Colonic mucosa (tissue), 4 donors: ENCODE data around the gene TRAK2. TPM values are rescaled to one million over a fixed set of nuclear protein-coding genes. Genes with fewer than 3 reads are reported as not detected.
"Not testable (repeated sequence)": the region's sequence is repeated elsewhere in the genome, so short reads cannot be mapped to it uniquely, and the experiment has no call there.

ENCODE experiments used
- DNase-seq: peaks from one replicate; pipeline ENCODE4 v3.0.0-alpha.2; 2020
- H3K27ac ChIP-seq: fragments of 200-600 bp; one replicate; pipeline ENCODE4 v1.8.0; 2021
- H3K27me3 ChIP-seq: fragments of 200-600 bp; one replicate; pipeline ENCODE4 v1.8.0; 2021
- H3K36me3 ChIP-seq: fragments of 200-600 bp; one replicate; pipeline ENCODE4 v1.8.0; 2021
- H3K4me1 ChIP-seq: fragments of 200-600 bp; one replicate; pipeline ENCODE4 v1.8.0; 2021; ENCODE audit warnings: mild to moderate bottlenecking
- H3K4me3 ChIP-seq: fragments of 200-600 bp; one replicate; pipeline ENCODE4 v1.8.0; 2021
- H3K9ac ChIP-seq, 2 donors: one replicate each; pipeline ENCODE4 v1.7.0; 2013; ENCODE audit warnings: control low read depth in 2 of 2, low read depth in 2 of 2, low read length in 2 of 2
- H3K9me3 ChIP-seq: fragments of 200-600 bp; one replicate; pipeline ENCODE4 v1.8.0; 2021
- CTCF ChIP-seq: fragments of 200-600 bp; IDR thresholded peaks from one replicate; pipeline ENCODE4 v1.8.0; 2022; ENCODE audit warnings: antibody characterized with exemption, mild to moderate bottlenecking
- intact Hi-C: fragments of 100-400 bp; cut with DNase I; formaldehyde crosslinking; loops from one replicate; pipeline ENCODE4 v1.14.1; 2022
- total RNA-seq, 2 donors: library from RNA; stranded (reverse); fragmentation: NEBNext Ultra II Directional in 1 of 2; extraction: Animal tissue kit (Norgen Biotek cat#: 25700) in 1 of 2; gene quantifications; one replicate each; pipeline ENCODE4 v1.2.1, GENCODE V29; 2021
- donor health status: healthy.
- donor health status: DM: no; HTN: no; CAD: no.
- donor health status: DM: no; HTN: no; CAD: no.

Gene TRAK2, protein sequence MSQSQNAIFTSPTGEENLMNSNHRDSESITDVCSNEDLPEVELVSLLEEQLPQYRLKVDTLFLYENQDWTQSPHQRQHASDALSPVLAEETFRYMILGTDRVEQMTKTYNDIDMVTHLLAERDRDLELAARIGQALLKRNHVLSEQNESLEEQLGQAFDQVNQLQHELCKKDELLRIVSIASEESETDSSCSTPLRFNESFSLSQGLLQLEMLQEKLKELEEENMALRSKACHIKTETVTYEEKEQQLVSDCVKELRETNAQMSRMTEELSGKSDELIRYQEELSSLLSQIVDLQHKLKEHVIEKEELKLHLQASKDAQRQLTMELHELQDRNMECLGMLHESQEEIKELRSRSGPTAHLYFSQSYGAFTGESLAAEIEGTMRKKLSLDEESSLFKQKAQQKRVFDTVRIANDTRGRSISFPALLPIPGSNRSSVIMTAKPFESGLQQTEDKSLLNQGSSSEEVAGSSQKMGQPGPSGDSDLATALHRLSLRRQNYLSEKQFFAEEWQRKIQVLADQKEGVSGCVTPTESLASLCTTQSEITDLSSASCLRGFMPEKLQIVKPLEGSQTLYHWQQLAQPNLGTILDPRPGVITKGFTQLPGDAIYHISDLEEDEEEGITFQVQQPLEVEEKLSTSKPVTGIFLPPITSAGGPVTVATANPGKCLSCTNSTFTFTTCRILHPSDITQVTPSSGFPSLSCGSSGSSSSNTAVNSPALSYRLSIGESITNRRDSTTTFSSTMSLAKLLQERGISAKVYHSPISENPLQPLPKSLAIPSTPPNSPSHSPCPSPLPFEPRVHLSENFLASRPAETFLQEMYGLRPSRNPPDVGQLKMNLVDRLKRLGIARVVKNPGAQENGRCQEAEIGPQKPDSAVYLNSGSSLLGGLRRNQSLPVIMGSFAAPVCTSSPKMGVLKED
- 10 to 100 TPM; 40.0 to 50.3 TPM for total RNA-seq

- peaks cover 23% of the 10 kb centered on the region for H3K4me1 ChIP-seq
These were observed at the start of gene TRAK2, which contains the start of gene STRADB for GRCh38 chr2:201451292-201452057. Gene TRAK2 (minus strand): TSS chr2:201451458. CDS start chr2:201420507, 30,951 bp downstream. Gene STRADB (plus strand): TSS chr2:201451740. CDS start chr2:201454841, 3,101 bp downstream.

DNA sequence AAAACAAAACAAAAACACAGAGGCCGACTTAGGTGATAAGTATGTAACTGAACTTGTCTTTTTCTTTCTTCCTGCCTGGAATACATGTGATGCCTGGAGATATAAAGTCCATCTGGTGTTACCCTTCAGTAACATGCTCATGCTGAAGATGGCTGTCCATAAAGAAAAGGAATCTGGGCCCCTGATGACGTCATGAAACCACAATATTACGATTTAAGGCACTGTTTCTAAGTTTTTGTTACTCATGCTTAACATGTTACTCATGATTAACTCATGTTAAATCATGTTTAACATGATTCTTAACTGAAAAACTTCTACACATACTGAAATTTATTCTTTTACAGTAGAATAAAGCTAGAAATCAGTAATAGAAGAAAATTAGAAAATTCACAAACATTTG lies 49.3 kb upstream of the TRAK2 start:
- no peak overlapping the region for H3K27ac ChIP-seq
- no peak for TF ChIP-seq CTCF
- no peak for DNase-seq
- no peaks in the 10 kb centered on the region for H3K36me3 ChIP-seq
- no peaks in the 10 kb centered on the region for H3K27me3 ChIP-seq
- no peaks in the 10 kb centered on the region for H3K9me3 ChIP-seq
- no peaks in the 10 kb centered on the region for H3K4me1 ChIP-seq
- intact Hi-C loops = no loop called here
- H3K9ac ChIP-seq = no peak overlapping the region
- H3K4me3 ChIP-seq = no peak overlapping the region

More at GRCh38 chr2:201451292-201452057, at the start of gene TRAK2, which contains the start of gene STRADB:
- Histone ChIP-seq H3K4me3 (peak within 1 kb of the TSS; percentile 75), H3K36me3 (no peaks in the 10 kb centered on the region), H3K9me3 (no peaks in the 10 kb centered on the region), H3K9ac (peak within 1 kb of the TSS; percentile 97 to 98), H3K27ac (peak within 1 kb of the TSS; percentile 87), H3K27me3 (no peaks in the 10 kb centered on the region)
- intact Hi-C loops = no loop called here
- peak; percentile 22 for TF ChIP-seq CTCF
- DNase-seq = peak; percentile 96

DNA sequence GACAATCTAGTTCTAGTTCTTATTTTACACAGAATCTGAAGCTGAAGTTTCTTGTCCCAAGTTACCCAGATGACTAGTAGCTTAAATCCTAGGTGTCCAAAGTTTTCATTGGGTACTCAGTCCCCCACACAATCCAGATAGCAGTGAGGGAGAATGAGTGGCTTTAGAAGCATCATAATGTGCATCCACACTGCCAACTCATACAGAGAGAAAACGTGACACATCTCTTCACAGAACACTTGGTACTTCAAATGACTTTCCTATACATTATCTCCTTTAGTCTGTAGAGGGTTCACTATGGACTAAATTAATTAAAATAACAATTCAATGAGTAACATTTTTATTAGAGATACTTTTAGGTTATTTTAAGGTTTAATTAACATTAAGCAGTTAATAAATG lies 45.5 kb upstream of the TRAK2 start:
- H3K27me3 ChIP-seq = no peaks in the 10 kb centered on the region
- no peaks in the 10 kb centered on the region for H3K36me3 ChIP-seq
- H3K9ac ChIP-seq = no peak overlapping the region
- TF ChIP-seq CTCF = no peak
- no peak for DNase-seq
- H3K9me3 ChIP-seq = no peaks in the 10 kb centered on the region
- no peaks in the 10 kb centered on the region for H3K4me1 ChIP-seq
- no peak overlapping the region for H3K4me3 ChIP-seq
- intact Hi-C loops = no loop called here
- H3K27ac ChIP-seq = no peak overlapping the region

DNA sequence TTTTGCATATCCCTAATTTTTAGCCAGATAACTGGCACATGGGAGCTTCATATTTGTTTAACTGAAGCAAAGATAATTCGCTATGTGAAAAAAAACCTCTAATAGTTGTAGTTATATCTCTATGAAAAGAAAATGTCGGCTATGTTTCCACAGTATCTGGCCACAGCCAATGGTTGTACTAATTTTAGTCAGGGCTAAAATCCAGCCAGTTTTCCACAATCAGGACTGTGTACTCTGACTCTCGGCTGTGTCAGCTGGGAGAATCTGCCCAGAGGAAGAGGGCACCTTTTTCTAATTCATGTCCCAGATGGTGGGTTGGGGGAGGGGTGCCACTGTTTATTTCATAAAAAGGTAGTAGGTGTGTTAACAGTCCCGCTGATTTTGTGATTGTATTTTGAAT lies 39.0 kb upstream of the TRAK2 start:
- intact Hi-C loops = no loop called here
- no peak for TF ChIP-seq CTCF
- Histone ChIP-seq H3K9me3 (no peaks in the 10 kb centered on the region), H3K36me3 (no peaks in the 10 kb centered on the region), H3K9ac (no peak overlapping the region), H3K4me1 (no peaks in the 10 kb centered on the region), H3K27me3 (no peaks in the 10 kb centered on the region), H3K4me3 (no peak overlapping the region), H3K27ac (no peak overlapping the region)
- no peak for DNase-seq

GRCh38 chr2:201484805-201485204 lies 33.5 kb upstream of the TRAK2 start:
- no peaks in the 10 kb centered on the region for H3K9me3 ChIP-seq
- H3K27me3 ChIP-seq = no peaks in the 10 kb centered on the region
- H3K4me1 ChIP-seq = no peaks in the 10 kb centered on the region
- no peak overlapping the region for H3K27ac ChIP-seq
- intact Hi-C loops = no loop called here
- no peak overlapping the region for H3K9ac ChIP-seq
- H3K4me3 ChIP-seq = no peak overlapping the region
- no peaks in the 10 kb centered on the region for H3K36me3 ChIP-seq
- no peak for TF ChIP-seq CTCF
- DNase-seq = no peak

DNA sequence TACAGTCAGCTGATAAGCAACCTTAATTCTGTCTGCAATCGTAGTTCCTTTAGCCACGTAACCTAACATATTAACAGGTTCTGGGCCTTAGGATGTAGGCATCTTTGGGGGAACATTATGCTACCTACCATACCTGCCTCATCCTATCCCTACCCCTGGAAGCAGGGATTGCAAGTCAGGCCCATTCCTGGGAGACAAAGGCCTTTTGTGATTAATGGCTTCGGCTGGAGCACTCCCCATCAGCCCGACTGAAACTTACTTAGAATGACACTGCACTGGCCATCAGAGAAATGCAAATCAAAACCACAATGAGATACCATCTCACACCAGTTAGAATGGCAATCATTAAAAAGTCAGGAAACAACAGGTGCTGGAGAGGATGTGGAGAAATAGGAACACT lies 32.5 kb upstream of the TRAK2 start:
- DNase-seq, H3K4me1 ChIP-seq, intact Hi-C loops, H3K27me3 ChIP-seq, H3K36me3 ChIP-seq, H3K27ac ChIP-seq, H3K9ac ChIP-seq, H3K4me3 ChIP-seq, H3K9me3 ChIP-seq: not testable (repeated sequence)
